ENCODE data around the gene ATG10. TPM values are rescaled to one million over a fixed set of nuclear protein-coding genes. Genes with fewer than 3 reads are reported as not detected.

ATG10 gene
- total RNA-seq, 4 donors from 2014 or later = 4.8 to 13.7 (median 8.4) TPM

DNA sequence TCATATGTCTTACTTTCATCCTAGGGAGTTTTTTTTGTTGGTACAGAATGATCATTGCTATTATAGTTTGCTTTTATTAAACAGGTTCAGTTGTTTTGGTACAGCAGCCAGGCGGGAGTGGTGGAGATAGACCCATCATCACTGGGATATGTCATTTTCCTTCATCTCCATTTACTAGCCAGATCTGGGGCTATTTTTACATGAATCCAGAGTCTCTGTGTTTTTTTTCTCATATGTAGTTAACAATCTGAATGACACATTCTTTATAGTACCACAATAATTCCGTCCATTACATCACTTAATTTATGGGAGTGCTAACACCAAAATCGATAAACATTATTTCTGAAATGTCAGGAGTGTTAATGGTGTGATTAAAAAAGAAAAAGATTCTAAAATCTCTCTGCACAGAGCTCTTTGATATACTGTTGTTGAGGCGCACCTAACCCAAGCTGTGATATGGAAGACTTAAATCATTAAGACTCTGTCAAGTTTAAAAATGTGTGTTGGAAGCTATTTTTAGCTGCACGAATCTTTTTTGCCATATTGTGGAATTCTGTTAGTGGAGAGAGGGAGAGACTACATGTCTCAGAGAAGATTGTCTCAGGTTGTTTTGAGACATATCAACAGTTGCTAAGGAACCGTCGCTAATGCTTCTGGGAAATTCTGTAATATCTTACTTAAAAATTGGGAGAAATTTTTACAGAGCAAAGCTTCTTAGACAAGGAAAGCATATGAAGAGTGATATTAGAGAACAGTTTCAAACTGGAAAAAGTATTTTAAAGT is 246.7 kb downstream of the ATG10 start:
- intact Hi-C loops (cut with DNase I; ENCODE audit: low total_unique reads) = no loop called here
- 71 to 75% methylated on average over 7 of the region's 7 CpGs for WGBS, 2 donors
- H3K4me3 ChIP-seq (ENCODE audit: low read depth, poor library complexity, severe bottlenecking) = no peak overlapping the region
- DNase-seq (ENCODE audit: low spot score in 2 of 2) = no peak
- no peak for TF ChIP-seq POLR2A (IDR thresholded peaks at IDR 0.05)

DNA sequence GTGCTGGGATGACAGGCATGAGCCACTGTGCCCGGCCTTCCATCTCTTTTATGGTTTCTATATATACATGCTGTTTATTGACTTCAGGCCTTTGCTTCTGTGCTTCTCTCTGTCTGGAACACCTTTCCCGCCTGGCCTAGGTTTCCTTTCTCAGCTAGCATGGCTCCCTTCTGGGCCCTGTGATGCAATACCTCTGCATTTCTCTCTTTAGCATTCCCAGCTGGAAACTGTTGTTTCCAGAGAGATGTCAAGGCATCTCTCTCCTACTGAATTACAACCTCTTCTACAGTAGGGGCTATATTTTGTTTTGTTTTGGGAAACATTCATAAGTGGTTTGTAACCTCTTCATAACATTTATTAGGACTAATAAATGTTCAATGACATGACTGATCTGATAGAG is 249.2 kb downstream of the ATG10 start:
- H3K4me3 ChIP-seq (ENCODE audit: low read depth, poor library complexity, severe bottlenecking) = no peak overlapping the region
- 97 to 100% methylated on average over 2 of the region's 2 CpGs for WGBS, 2 donors
- no peak for DNase-seq (ENCODE audit: low spot score in 2 of 2)
- TF ChIP-seq POLR2A (IDR thresholded peaks at IDR 0.05) = no peak
- TF ChIP-seq, protein P1, sequence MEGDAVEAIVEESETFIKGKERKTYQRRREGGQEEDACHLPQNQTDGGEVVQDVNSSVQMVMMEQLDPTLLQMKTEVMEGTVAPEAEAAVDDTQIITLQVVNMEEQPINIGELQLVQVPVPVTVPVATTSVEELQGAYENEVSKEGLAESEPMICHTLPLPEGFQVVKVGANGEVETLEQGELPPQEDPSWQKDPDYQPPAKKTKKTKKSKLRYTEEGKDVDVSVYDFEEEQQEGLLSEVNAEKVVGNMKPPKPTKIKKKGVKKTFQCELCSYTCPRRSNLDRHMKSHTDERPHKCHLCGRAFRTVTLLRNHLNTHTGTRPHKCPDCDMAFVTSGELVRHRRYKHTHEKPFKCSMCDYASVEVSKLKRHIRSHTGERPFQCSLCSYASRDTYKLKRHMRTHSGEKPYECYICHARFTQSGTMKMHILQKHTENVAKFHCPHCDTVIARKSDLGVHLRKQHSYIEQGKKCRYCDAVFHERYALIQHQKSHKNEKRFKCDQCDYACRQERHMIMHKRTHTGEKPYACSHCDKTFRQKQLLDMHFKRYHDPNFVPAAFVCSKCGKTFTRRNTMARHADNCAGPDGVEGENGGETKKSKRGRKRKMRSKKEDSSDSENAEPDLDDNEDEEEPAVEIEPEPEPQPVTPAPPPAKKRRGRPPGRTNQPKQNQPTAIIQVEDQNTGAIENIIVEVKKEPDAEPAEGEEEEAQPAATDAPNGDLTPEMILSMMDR (IDR thresholded peaks at IDR 0.05) = no peak
- intact Hi-C loops (cut with DNase I; ENCODE audit: low total_unique reads) = loop anchor here (1.0 kb wide), 1 partner anchor 29 kb away; no protein-coding TSS in a partner anchor

DNA sequence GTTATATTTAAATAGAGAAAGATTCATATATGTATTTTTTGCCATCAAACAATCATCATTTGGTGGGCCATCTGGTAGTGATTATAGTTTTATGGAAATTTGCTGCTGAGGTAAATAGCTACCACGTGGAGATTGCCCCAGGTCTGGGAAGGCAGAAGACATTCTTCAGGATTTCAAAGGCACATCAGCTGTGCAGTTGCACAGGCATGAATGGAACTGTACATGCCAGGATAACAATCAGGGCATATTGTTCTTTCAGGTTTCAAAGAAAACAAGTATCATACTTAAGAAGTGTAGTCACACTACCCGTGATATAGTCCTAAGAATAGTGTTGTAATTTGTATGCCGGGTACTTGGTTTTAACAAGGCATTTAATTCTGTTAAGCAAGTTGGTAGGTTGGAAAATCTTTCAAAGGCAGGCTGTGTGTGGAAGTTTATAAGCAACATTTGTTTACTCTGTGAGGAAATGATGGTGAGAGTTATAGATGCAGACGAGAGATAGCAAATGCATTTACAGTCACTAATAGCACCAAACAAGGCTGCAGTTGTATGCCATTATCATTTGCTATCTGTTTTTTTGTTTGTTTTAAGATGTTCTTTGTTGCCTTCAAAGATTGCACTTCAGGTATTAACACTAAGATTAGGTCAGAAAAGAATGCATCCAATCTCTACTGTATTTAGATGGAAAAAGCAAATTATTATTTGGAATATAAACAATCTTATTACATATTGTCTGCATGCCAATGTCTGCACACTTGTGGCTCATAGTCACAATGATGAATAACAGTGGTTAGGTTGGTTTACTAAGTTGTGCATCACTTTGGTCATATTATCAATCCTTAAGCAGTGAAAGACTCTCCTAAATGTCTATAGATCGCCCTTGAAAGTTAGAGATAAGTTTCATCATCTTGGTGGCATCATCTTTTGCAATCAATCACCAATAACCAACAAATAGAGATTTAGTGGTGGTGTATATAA is 251.1 kb downstream of the ATG10 start:
- no peak for TF ChIP-seq POLR2A (IDR thresholded peaks at IDR 0.05)
- TF ChIP-seq, protein P1 (IDR thresholded peaks at IDR 0.05) = no peak
- no peak for DNase-seq (ENCODE audit: low spot score in 2 of 2)
- no peak overlapping the region for H3K4me3 ChIP-seq (ENCODE audit: low read depth, poor library complexity, severe bottlenecking)
- intact Hi-C loops (cut with DNase I; ENCODE audit: low total_unique reads) = no loop called here
- WGBS, 2 donors = 52 to 59% methylated on average over 5 of the region's 5 CpGs

DNA sequence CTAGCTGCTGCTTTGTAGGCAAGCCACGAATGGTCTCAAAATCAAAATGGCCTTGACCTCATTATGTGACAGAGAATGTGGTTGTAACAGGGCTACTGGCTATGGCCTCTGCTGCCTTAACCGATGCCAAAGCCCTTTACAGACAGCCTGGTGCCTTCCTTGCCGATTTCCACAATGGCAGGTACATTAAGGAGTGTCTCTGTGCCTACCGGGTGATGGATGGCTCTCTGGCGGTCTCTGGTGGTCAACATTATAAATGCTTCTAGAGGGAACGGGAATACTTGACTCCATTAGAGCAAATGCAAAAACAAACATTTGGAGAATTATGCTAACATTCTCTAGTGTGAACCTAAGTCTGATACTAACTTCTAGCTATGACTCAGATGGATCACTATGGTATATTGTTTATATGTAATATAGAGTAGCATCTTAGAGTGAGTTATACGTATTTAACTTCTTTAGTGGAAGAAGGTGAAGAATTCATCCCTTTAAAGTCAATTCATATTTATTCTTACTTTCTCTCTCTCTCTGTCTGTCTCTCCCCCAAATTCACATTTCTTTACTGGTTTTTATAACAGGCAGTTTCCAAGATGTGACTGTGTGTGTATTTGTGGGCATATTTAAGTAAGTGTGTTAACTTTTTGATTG is 253.8 kb downstream of the ATG10 start:
- DNase-seq (ENCODE audit: low spot score in 2 of 2) = peak in 1 of 2 donors; percentile 60
- WGBS, 2 donors = 28 to 31% methylated on average over 7 of the region's 7 CpGs
- no peak for TF ChIP-seq POLR2A (IDR thresholded peaks at IDR 0.05)
- TF ChIP-seq, protein P1 (IDR thresholded peaks at IDR 0.05) = no peak
- intact Hi-C loops (cut with DNase I; ENCODE audit: low total_unique reads) = no loop called here
- H3K4me3 ChIP-seq (ENCODE audit: low read depth, poor library complexity, severe bottlenecking) = no peak overlapping the region

DNA sequence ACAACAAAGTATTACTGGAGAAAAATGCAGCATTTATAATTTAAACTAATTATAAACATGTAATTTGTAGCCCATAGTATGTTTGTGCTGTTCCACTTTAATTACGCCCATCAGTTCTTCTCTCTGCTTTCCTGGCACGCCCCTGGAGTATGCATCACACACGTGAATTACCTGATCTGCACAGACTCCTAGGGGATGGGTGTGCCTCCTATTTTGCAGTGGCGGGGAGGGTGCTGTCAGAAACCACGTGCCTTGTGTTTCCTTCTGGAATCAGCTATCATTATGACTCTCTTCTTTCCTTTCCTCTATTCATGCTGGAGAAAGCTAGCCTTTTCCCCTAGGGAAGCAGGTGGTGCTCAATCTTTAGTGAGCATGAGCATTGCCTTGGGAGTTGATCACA is 263.1 kb downstream of the ATG10 start:
- H3K4me3 ChIP-seq (ENCODE audit: low read depth, poor library complexity, severe bottlenecking) = no peak overlapping the region
- 43 to 44% methylated on average over 5 of the region's 5 CpGs for WGBS, 2 donors
- TF ChIP-seq, protein P1 (IDR thresholded peaks at IDR 0.05) = no peak
- no peak for TF ChIP-seq POLR2A (IDR thresholded peaks at IDR 0.05)
- peak in 1 of 2 donors; percentile 34 for DNase-seq (ENCODE audit: low spot score in 2 of 2)
- intact Hi-C loops (cut with DNase I; ENCODE audit: low total_unique reads) = no loop called here

Data from lower leg skin (tissue), 4 donors.